HG03457 (cell line): Measurements from ENCODE around the gene MAML3.

ENCODE experiments used
- ATAC-seq: cut with Tn5 transposase; IDR thresholded peaks from one replicate; pipeline ENCODE4 v1.9.1; 2021; ENCODE audit warnings: moderate number of reproducible peaks; ENCODE audit not compliant: unreplicated experiment

Gene MAML3

DNA sequence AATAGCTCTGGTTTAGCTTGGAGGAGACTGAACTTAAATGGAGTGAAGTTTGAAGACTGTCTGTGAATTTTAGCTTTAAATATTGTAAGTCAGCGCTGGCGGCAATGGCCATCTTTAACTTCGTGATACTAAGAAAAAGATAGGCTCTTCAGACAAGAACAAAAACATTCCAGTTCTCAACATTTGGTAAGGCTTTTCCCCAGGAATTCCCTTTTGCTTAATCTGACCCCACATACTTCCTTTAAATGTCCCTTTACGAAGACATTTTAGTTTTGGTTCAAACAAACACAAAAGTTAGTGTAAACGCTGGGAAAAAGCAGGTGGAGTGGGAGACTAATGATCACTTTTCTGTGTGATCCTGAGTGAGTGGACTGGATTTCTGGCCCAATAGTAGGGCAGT is 106.2 kb downstream of the MAML3 start:
- ATAC-seq, result no peak

DNA sequence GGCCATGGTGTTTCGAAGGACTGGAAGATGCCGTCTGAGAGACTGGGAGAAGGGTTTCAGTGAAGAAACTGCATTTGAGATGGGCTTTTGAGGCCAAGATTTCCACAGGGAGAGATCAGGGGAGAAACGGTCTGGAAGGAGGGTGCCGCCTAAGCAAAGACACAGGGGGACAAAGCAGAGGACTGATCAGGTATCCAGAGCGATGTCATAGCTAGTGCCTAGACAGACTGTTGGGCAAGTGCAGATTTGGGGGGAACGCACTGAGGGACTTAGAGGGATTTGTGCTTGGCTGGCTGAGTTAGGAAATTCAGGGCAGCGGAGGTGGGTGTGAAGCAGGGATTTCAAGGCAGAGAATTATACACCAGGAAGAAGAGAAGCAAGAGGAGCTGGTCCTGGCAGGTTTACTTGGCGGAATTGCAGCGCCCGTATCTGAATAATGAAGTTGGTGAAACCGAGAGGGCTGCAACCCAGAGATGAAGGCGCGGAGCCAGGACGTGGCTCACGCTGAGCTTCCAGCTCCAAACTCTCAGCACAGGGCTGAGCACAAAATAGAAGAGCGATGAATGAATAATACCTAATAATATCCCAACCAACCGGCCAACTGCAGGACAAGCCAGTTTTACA is 106.9 kb downstream of the MAML3 start:
- ATAC-seq, result no peak

DNA sequence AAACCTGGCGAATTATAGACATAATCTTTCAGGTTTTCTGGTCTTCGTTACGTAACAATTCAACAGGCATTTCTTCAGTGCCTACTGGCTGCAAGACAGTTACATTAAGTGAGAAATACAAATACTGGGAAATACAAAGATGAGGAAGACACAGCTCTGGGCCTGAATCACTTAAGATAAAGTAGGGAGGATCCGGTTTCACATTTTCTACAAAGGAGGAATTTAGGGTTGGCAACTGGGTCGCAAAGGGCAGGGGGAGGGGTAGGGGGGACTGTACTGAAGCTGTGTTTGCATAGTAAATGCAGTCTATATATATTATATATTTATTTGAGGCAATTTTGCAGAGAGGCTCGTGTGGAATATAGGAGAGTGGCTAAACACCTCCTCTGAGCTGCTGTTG is 107.4 kb downstream of the MAML3 start:
- ATAC-seq, result no peak

DNA sequence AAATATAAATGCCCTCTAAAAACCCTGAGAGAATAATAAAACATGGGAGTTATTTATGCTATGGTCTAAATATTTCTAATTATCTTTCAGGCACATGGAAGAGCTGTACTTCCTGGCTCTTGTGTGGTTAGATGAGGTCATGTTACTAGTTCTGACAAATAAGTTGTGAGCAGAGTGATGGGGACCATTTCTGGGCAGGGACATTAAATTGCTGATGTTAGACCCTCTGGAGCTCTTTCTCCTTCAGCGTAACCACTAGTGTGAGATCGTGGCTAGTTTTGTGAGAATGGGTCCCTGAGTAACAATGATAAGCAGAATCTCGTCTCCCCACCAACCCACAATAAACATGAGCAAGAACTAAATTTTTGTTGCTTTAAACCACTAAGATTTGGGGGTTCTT is 108.0 kb downstream of the MAML3 start:
- no peak for ATAC-seq

DNA sequence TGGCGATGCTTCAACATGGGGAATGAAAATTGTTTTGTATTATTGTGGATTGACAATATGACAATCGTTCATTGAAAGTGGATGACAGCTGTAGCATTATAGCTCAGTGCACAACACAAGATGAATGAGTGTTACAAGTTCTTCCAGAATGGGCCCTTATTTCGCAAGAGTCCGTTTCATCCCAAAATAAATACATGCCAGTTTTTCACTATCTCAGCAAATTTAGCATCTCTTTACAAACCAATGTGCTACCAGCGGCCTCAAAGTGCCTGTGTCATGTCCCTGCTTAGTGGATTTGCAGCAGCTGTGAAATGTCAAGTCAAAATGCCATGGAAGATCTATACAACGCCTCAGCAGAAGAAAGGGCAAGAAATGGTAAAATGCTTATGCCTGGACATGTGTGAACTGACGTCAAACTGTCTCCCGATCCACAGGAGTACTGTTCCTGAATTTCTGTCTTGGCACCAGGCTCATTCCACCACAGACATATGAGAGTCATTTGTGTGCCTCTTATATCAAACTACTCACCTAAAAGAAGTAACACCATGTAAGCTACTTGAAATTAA is 109.6 kb downstream of the MAML3 start:
- no peak for ATAC-seq

DNA sequence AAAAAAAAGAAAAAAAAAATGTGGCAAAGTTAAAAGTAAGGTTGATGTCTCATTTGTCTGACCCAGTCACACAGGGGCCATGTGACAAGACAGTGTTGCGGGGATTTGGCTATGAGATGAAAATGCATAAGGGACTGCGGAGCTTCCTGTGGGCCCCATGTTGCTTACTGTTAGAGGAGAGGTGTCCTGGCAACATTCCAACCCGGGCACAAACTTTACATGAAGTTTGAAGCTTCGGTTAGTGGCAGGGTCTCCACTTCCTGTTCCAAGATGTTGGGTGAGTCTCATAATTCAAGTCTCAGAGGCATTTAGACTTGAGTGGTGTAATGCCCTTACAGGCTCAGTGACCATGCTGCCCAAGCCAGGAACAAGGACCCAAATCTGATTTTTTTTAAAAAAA is 111.3 kb downstream of the MAML3 start:
- no peak for ATAC-seq

DNA sequence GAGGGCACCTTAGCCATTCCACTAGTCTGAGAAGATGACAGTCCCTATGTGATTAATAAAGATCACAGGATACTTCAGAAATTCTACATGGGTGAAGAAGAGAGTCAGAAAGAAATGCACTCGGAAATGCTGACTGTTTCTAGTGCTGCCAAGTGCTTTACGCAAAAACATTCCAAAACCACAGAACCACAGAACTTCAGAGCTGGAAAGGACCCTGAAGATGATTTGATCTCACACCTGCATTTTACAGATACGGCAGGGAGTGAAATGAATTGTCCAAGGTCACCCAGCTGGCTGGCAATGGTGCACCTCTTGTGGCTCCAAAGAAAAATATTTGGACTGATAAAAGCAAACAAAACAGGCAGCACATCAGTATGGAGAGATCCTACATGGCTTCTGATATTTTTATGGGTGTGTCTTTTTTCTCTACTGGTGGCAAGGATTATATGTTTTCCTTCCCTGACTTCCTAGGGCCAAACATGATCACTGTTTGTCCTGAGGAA is 115.9 kb downstream of the MAML3 start:
- ATAC-seq, result no peak

DNA sequence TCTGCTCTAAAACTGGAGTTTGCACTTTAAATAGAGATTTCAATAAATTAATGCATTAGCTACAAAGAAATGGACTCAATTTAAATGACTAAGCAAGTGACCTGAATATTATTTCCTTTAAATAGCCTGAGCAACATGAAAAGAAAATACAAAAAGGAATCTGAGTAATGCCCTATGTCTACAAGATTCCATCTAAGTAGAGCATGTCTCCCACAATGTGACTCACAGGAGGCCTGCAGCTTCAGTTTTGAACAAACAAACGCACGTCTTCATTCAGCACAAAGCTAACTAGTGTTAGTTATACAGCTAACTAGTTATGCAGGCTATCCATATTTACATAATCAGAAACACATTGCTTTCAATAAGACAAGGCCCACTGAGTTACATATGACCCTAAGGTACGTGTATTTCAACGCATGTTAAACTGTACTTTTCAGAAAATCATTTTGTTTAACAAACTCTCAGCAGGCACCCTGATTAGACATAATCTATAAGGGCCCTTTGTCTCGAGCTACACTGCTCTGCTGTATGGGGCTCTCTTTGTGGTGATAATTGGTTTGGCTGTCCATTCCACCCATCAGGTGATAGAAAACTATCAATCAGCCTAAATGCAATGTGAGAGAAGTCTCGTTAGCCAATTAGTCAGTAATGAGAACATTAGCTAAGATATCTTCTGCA is 116.5 kb downstream of the MAML3 start:
- no peak for ATAC-seq

DNA sequence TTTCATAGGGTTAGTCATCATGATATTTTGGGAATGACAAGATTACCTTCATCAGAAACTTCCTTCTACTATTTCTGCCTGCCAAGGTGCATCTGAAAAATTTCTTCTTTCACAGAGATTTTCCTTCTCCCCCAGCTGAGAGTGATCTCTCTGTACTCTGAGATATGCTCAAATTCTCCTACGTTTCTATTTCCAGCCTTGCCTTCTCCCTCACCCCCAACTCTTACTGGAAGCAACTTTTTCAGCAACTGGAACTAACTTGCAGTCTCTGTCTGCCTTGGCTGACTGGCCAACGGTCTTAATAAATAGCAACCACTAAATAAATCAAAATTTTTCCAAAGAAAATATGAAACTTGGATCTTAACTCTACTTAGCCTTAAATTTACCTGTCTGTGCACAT is 122.3 kb downstream of the MAML3 start:
- no peak for ATAC-seq

DNA sequence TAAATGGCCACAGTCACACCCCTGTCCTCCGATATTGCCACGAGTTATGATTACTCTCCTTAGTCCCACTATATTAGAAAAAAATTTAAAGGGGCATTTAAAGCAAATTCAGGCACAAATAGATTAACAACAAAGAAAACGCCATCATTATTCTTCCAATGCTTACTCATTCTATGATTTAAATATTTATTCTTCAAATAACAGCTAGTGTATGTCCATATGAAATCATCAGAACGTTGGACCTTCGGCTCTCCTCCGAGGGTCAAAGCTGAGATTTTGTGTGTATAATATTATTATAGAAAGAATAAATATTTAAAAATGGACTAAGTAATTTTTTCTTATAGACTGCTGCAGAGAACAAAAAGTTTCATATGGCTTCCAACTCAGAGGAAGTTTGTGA is 122.9 kb downstream of the MAML3 start:
- ATAC-seq, result no peak

DNA sequence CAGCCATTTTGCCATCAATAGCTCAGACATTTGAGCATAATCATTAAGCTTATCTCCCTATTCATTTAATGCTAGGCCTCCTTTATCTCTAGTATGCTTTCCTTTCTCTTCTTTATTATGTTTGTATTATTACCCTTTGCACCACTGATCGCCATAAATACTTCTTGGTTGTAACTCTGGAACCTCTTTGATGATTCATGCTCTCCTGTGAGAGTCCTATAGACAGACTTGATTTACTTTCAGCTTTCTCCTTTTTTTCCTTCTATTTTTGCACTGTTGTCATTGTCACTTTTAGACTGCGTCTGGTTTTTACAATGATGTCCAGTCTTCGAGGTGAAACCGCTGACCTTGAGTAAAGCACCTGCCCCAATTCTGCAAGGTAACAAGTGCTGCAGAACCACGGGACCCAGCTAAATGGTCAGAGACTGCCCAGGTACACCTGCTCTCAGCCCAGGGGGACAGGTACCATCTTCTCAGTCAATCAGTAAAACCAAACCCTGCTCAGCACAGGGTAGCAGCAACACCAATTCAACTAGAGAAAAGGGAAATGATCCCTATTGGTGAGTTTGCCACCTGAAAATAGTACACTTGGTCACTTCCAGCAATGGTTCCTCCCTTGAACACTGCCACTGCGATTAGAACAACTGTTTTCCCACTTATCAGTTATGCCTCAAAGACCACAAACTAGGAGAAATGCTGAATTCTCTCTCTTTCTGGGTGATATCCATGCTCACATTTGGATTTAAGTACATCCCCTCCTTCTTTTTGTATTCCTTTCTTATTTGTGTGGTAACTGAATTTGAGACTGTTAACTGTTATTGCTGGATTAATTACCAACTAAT is 125.1 kb downstream of the MAML3 start:
- ATAC-seq, result no peak

DNA sequence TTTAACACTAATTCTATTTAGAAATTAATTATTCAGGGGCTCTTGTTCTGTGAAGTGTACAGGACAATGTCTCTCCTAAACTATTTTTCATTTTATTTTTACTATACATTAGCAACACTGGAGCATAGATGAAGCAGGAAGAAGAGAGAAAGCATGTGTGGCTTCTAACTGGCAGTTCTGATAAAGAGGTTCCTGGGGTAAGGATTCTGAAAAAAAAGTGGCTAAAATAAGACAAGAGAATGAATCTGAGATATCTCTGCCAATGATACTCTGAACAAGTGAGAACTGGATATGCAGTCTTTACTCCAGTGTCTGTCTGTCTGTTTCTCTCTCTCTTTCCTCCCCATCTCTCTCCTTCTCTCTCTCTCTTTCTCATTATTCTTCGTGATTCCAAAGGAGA is 125.9 kb downstream of the MAML3 start:
- no peak for ATAC-seq

DNA sequence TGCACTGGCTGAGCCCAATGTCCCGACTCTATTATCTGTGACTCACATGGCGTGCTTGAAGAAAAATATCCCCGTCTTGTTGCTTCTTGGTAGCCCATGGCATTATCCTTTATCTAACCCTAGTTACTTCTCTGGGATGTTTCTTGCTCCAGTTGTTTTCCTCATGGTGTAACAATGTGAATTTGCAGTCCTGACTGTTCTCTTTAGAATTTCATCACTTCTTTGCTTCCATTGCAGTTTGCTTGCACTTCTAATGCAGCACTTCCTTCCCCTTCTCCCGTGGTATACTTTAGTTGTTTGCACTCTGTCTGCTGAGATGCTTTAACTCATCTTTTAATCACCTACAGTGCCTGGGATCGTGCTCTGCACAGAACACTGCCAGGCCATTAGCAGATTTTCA is 126.9 kb downstream of the MAML3 start:
- ATAC-seq, result no peak

DNA sequence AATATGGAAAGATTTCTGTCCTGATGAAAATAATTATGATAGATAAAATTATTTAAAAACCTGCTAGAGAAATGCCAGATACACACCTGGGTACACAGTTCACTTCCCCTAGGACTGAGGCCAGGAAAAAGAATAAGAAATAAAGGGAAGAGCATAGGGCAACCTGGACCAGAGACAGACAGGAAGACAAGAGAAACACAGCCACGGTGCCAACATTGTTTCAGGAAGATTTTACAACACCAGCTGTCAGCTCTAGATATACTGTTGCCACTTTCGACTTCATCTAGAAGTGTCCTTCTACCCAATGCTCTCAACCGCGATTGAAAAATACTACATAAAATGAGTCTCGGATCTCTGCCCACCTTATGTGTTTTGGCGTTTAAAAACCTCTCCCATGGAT is 128.5 kb downstream of the MAML3 start:
- no peak for ATAC-seq

DNA sequence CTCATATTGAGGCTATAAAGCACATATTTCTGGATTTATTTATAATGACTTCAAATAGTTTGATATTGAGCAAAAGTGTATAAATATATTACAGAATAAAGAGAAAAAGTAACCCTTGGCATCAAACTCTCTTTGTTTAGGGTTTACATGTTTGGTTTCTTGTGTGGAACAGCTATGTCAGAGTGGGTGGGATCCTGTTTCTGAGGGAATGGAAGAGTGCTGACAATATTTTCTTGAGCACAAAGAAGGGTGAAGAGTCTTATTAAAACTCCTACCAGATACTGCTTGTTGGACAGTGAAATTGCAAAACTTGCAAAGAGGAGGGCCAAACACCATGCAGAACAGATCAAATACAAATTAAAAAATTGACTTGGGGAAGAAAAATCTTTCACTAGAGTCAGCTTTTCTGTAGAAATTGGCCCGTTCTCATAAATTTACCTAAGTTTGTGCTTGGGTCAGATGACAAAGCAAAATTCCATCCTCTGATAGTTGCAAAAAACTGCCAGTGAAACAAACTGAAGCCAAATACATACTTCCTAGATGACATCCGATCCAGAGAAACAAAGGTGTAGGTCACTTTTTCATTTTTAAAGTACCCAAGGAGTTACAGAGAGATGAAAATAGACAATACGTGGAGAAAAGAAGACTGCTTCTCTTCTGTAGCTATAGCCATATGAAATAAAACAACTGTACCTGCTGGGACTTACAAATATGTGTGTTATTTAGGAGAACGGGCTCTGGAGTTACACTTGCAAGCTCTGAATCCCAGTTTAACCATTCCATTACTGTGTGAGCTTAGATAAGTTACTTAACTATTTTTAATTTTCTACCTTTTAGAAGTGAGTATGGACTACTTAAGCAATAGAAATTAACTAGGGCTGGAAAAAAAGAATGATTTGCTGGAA is 133.3 kb downstream of the MAML3 start:
- no peak for ATAC-seq

DNA sequence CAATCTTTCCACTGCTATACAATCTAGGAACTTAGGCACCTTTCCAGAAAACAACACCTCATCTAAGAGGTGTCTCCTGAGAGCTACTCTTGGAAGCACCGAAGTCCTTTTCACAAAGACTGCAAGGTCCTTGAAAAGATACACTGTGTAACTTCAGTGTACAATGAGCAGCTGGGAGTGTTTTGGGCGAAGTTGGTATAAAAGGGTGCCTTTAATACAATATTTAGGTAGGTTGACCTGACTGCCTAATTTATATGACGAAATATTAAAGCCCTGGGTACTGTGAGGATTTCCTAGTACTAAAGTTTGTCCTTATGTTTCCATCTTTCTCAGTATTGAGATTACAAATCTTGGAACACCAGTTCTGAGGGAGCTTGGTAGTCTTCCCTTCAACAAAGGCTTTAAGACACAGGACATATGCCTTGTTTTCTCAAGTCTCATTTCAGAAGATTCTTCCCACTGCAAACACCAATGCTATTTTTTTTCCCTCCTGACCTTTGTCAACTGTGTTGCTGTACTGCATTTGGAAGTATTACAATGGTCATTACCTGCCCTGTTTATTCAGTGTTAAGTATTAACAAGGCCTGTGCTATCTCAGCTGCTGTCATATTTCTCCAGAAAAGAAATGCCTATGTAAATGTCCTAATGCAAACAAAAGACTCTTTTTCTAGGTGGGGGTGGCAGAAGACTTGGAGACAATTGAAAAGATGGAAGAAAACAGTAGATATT is 134.2 kb downstream of the MAML3 start:
- ATAC-seq, result no peak

DNA sequence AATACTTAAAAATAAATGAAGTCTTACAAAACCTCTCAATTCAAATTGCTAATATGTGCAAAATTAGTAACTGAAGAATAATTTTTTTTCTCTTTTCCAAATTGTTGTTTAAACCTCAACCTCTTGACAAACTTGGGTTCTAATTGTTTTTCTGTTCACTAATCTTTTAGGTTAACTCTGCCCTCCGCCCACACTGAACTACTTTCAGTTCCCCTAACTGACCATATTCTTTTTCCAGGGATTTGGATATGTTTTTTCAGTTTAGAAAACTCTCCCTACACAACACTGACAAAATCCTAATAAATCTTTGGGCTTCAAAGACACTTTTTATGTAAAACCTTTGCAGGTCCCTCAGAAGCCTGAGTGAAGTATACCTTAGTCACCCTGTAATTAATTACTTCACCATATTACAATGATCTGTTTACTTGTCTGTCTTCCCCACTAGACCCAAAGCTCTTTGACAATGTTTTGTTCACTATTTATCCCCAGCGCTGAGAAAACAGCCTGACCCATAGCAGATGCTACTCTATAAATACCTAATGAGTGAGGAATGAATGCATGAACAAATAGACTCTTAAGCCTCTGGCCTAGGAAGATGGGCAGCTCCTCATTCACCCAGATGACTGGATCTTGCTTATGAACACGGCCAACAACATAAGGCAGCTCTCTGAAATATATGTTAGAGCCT is 134.9 kb downstream of the MAML3 start:
- no peak for ATAC-seq

DNA sequence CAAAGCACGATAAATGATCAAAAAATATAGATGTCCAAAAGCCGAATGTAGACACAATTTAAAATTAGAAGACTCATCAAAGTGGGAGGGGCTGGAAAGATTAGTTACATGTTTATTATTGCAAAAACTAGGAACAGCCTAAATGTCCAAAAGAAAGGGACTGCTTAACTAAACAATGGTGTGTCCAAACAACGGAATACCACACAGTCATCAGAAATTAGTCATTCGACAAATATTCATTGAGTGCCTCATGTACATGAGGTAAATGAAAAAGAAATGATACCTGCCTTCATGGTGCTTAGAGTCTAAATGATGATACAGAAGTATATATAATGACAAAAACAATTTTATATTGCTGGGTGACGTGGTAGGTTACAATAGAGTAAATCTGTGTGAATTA is 139.7 kb downstream of the MAML3 start:
- no peak for ATAC-seq
